Adrenal gland (tissue), 5 donors: Measurements from ENCODE around the gene PCGF2.

Source experiments
- CTCF ChIP-seq, 6 experiments: fragments of 450-650 bp in 4 of 6; fragments of 200-600 bp in 2 of 6; sonication (generic) in 1 of 6; IDR thresholded peaks; 1 replicate in 5 of 6; 2 replicates in 1 of 6; pipeline versions ENCODE4 v1.5.1 to v1.8.0; 2016 to 2021; ENCODE audit warnings: antibody characterized with exemption in 6 of 6, mild to moderate bottlenecking in 2 of 6, moderate library complexity in 1 of 6
- POLR2A ChIP-seq, 2 donors: fragments of 450-650 bp; IDR thresholded peaks; one replicate each; pipeline ENCODE4 v1.6.1; 2017; ENCODE audit warnings: antibody characterized with exemption in 2 of 2, mild to moderate bottlenecking in 2 of 2, moderate library complexity in 1 of 2
- donor health status: DM: no; HTN: no; CAD: no.

- no peak for TF ChIP-seq CTCF (IDR thresholded peaks at IDR 0.05)
- TF ChIP-seq POLR2A (IDR thresholded peaks at IDR 0.05), result no peak
These were observed 57.8 kb downstream of the PCGF2 start for GRCh38 chr17:38690386-38690785.
